LNCaP clone FGC (cell line): ENCODE measurements around the gene SCARB1.

Experiments used
- DNase-seq: peaks from one replicate; pipeline ENCODE4 v3.0.0-alpha.2; 2011; ENCODE audit warnings: low read depth
- H3K4me3 ChIP-seq: 2 replicates; pipeline ENCODE4 v1.5.1; 2011; ENCODE audit warnings: mild to moderate bottlenecking, low read depth, low read length, control low read depth
- TF ChIP-seq, protein P1 (sequence below): IDR thresholded peaks from 2 replicates; pipeline ENCODE4 v1.5.1; 2012; ENCODE audit warnings: mild to moderate bottlenecking; ENCODE audit not compliant: control insufficient read depth, insufficient read depth; ENCODE audit errors: extremely low read depth

Gene SCARB1

GRCh38 chr12:124827588-124828184, 36.0 kb downstream of the SCARB1 start:
- no peak overlapping the region for H3K4me3 ChIP-seq
- DNase-seq: peak; percentile 63
- TF ChIP-seq, protein P1, sequence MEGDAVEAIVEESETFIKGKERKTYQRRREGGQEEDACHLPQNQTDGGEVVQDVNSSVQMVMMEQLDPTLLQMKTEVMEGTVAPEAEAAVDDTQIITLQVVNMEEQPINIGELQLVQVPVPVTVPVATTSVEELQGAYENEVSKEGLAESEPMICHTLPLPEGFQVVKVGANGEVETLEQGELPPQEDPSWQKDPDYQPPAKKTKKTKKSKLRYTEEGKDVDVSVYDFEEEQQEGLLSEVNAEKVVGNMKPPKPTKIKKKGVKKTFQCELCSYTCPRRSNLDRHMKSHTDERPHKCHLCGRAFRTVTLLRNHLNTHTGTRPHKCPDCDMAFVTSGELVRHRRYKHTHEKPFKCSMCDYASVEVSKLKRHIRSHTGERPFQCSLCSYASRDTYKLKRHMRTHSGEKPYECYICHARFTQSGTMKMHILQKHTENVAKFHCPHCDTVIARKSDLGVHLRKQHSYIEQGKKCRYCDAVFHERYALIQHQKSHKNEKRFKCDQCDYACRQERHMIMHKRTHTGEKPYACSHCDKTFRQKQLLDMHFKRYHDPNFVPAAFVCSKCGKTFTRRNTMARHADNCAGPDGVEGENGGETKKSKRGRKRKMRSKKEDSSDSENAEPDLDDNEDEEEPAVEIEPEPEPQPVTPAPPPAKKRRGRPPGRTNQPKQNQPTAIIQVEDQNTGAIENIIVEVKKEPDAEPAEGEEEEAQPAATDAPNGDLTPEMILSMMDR: no peak

DNA sequence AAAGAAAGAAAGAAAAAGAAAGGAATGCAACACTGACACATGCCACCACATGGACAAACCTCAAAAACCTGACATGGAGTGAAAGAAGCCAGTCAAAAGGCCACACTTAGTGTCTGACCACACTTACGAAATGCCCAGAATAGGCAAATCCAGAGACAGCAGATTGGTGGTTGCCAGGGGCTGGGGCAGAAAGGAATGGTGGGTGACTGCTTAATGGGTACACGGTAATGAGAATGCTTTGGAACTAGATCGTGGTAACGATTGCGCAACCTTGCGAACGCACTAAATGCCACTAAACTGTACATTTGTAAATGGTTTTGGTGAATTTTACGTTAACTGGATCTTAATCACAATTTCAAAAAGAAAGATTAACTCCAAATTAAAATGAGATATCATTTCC, 39.5 kb downstream of the SCARB1 start:
- TF ChIP-seq, protein P1: no peak
- no peak for DNase-seq

GRCh38 chr12:124823272-124823970, 40.2 kb downstream of the SCARB1 start:
- H3K4me3 ChIP-seq: no peak overlapping the region
- TF ChIP-seq, protein P1: no peak
- no peak for DNase-seq

More for the DNA sequence above, 39.5 kb downstream of the SCARB1 start:
- no peak overlapping the region for H3K4me3 ChIP-seq

GRCh38 chr12:124822218-124822617, 41.4 kb downstream of the SCARB1 start:
- DNase-seq: no peak
- TF ChIP-seq, protein P1: no peak
- no peak overlapping the region for H3K4me3 ChIP-seq

- no peak for DNase-seq
- TF ChIP-seq, protein P1: no peak
- no peak overlapping the region for H3K4me3 ChIP-seq
Measured at GRCh38 chr12:124821252-124822200, 42.1 kb downstream of the SCARB1 start.

GRCh38 chr12:124820199-124820598, 43.5 kb downstream of the SCARB1 start:
- DNase-seq: no peak
- no peak overlapping the region for H3K4me3 ChIP-seq
- TF ChIP-seq, protein P1: no peak
